H1 (cell line): ENCODE data around the gene ACCSL. TPM values are rescaled to one million over a fixed set of nuclear protein-coding genes. Genes with fewer than 3 reads are reported as not detected.

Experiments
- CTCF ChIA-PET: fragments of 300-600 bp; sonication (Branson Sonifier 250); formaldehyde crosslinking; loops from one replicate; lab custom pipeline; 2021; ENCODE audit not compliant: partially characterized antibody; lab: Charles Lee
- POLR2A ChIA-PET: fragments of 300-600 bp; sonication (Branson Sonifier 250); formaldehyde crosslinking; loops from one replicate; lab custom pipeline; 2021; ENCODE audit warnings: inconsistent platforms; ENCODE audit not compliant: partially characterized antibody; lab: Charles Lee
- DNase-seq, 2 experiments: peaks; one replicate each; pipeline versions ENCODE4 v3.0.0 to v3.0.0-alpha.2; 2010 to 2022; ENCODE audit warnings: low spot score in 2 of 2, low read depth in 1 of 2, mixed read lengths in 1 of 2
- FAIRE-seq: peaks from 2 replicates; lab custom pipeline; 2011; peaks lifted over from hg19 to GRCh38; lab: Jason Lieb, UNC
- H2AFZ ChIP-seq: 2 replicates; pipeline ENCODE4 v1.8.1; 2012; ENCODE audit warnings: low read length, inconsistent platforms
- H2AK5ac ChIP-seq: 2 replicates; pipeline ENCODE4 v1.6.1; 2013; ENCODE audit warnings: low read depth, low read length
- H2BK120ac ChIP-seq: replicated peaks from 2 replicates; pipeline ENCODE3; 2013; ENCODE audit warnings: low read depth, low read length, inconsistent platforms
- H2BK12ac ChIP-seq: 2 replicates; pipeline ENCODE4 v1.6.1; 2013; ENCODE audit warnings: low read depth, low read length
- H2BK15ac ChIP-seq: 2 replicates; pipeline ENCODE4 v1.6.1; 2013; ENCODE audit warnings: low read length
- H2BK20ac ChIP-seq: 2 replicates; pipeline ENCODE4 v1.6.1; 2013; ENCODE audit warnings: low read length
- H2BK5ac ChIP-seq: 2 replicates; pipeline ENCODE4 v1.6.1; 2013; ENCODE audit warnings: low read depth, low read length
- H3K14ac ChIP-seq: 2 replicates; pipeline ENCODE4 v1.6.1; 2013; ENCODE audit warnings: inconsistent platforms; ENCODE audit not compliant: insufficient read length
- H3K18ac ChIP-seq: 2 replicates; pipeline ENCODE4 v1.6.1; 2013; ENCODE audit warnings: low read length; ENCODE audit errors: extremely low read depth
- H3K23ac ChIP-seq: 2 replicates; pipeline ENCODE4 v1.6.1; 2013; ENCODE audit warnings: inconsistent platforms; ENCODE audit not compliant: insufficient read length
- H3K23me2 ChIP-seq: 2 replicates; pipeline ENCODE4 v1.6.1; 2013; ENCODE audit warnings: low read depth, low read length
- H3K27ac ChIP-seq: 2 replicates; pipeline ENCODE4 v1.6.1; 2011; ENCODE audit warnings: low read depth, low read length, inconsistent platforms
- H3K27me3 ChIP-seq, 4 experiments: replicated peaks in 1 of 4; 1 replicate in 1 of 4; 2 replicates in 3 of 4; pipeline versions ENCODE4 v1.6.1 to v1.8.1; 2011 to 2013; ENCODE audit warnings: low read length in 3 of 4, mild to moderate bottlenecking in 3 of 4, inconsistent platforms in 2 of 4, mixed read lengths in 2 of 4, moderate library complexity in 1 of 4; ENCODE audit not compliant: control insufficient read depth in 3 of 4, insufficient read depth in 3 of 4; ENCODE audit errors: extremely low read depth in 1 of 4
- H3K36me3 ChIP-seq, 4 experiments: 2 replicates each; pipeline versions ENCODE4 v1.6.1 to v1.8.1; 2011 to 2013; ENCODE audit warnings: mild to moderate bottlenecking in 4 of 4, low read length in 3 of 4, moderate library complexity in 2 of 4, control low read depth in 1 of 4, inconsistent platforms in 1 of 4; ENCODE audit not compliant: insufficient read depth in 4 of 4, control insufficient read depth in 2 of 4
- H3K4ac ChIP-seq: replicated peaks from 2 replicates; pipeline ENCODE3; 2013; ENCODE audit warnings: low read length, low read depth, mixed read lengths, inconsistent platforms; ENCODE audit not compliant: insufficient read length
- H3K4me1 ChIP-seq, 4 experiments: replicated peaks in 1 of 4; 1 replicate in 1 of 4; 2 replicates in 3 of 4; pipeline versions ENCODE4 v1.6.1 to v1.8.1; 2011 to 2013; ENCODE audit warnings: low read length in 3 of 4, inconsistent platforms in 2 of 4, mixed read lengths in 1 of 4; ENCODE audit not compliant: insufficient read depth in 4 of 4, control insufficient read depth in 3 of 4
- H3K4me2 ChIP-seq, 2 experiments: 2 replicates each; pipeline versions ENCODE4 v1.6.1 to v1.8.1; 2011 to 2013; ENCODE audit warnings: low read depth in 2 of 2, low read length in 2 of 2, control low read depth in 1 of 2, inconsistent platforms in 1 of 2, mild to moderate bottlenecking in 1 of 2; ENCODE audit not compliant: insufficient read depth in 1 of 2
- H3K4me3 ChIP-seq, 4 experiments: fragments of 200-600, 300-600 bp in 1 of 4; sonication (generic), shearing (Covaris generic), sonication (Bioruptor Twin) in 1 of 4; 2 replicates each; pipeline versions ENCODE4 v1.5.1 to v1.8.1; 2011 to 2016; ENCODE audit warnings: low read length in 4 of 4, low read depth in 3 of 4, control low read depth in 2 of 4, inconsistent platforms in 2 of 4, mild to moderate bottlenecking in 2 of 4, mixed read lengths in 1 of 4, moderate library complexity in 1 of 4; ENCODE audit not compliant: insufficient read depth in 2 of 4; ENCODE audit errors: extremely low read depth in 1 of 4
- H3K56ac ChIP-seq: replicated peaks from 2 replicates; pipeline ENCODE3; 2013; ENCODE audit warnings: low read depth, mild to moderate bottlenecking, mixed read lengths, low read length, inconsistent platforms; ENCODE audit not compliant: insufficient read length
- H3K79me1 ChIP-seq: 2 replicates; pipeline ENCODE4 v1.6.1; 2013; ENCODE audit warnings: low read depth, low read length, control low read depth
- H3K79me2 ChIP-seq, 2 experiments: 2 replicates each; pipeline versions ENCODE4 v1.6.1 to v1.8.1; 2012 to 2013; ENCODE audit warnings: low read length in 2 of 2, mild to moderate bottlenecking in 2 of 2, inconsistent platforms in 1 of 2; ENCODE audit not compliant: insufficient read depth in 2 of 2, control insufficient read depth in 1 of 2
- H3K9ac ChIP-seq, 4 experiments: replicated peaks in 1 of 4; 1 replicate in 1 of 4; 2 replicates in 3 of 4; pipeline versions ENCODE4 v1.6.1 to v1.8.1; 2011 to 2013; ENCODE audit warnings: low read depth in 3 of 4, low read length in 3 of 4, control low read depth in 2 of 4, mild to moderate bottlenecking in 2 of 4, moderate library complexity in 2 of 4, inconsistent platforms in 1 of 4; ENCODE audit errors: extremely low read depth in 1 of 4
- H3K9me3 ChIP-seq, 2 experiments: 2 replicates each; pipeline versions ENCODE4 v1.6.1 to v1.8.1; 2012 to 2013; ENCODE audit warnings: mild to moderate bottlenecking in 2 of 2, moderate library complexity in 2 of 2, control low read depth in 1 of 2, inconsistent platforms in 1 of 2, low read depth in 1 of 2, low read length in 1 of 2, mixed read lengths in 1 of 2; ENCODE audit not compliant: insufficient read depth in 2 of 2
- H4K20me1 ChIP-seq, 2 experiments: replicated peaks in 1 of 2; 2 replicates each; pipeline versions ENCODE3 to v1.8.1; 2011 to 2013; ENCODE audit warnings: inconsistent platforms in 2 of 2, low read length in 2 of 2, mild to moderate bottlenecking in 1 of 2; ENCODE audit not compliant: insufficient read depth in 2 of 2, control insufficient read depth in 1 of 2
- H4K5ac ChIP-seq: 2 replicates; pipeline ENCODE4 v1.6.1; 2013; ENCODE audit warnings: low read length, low read depth, mixed read lengths, inconsistent platforms; ENCODE audit not compliant: insufficient read length
- H4K8ac ChIP-seq: 2 replicates; pipeline ENCODE4 v1.8.0; 2013; ENCODE audit warnings: mild to moderate bottlenecking, moderate library complexity, low read length, inconsistent platforms; ENCODE audit not compliant: insufficient read depth; ENCODE audit errors: extremely low read depth
- H4K91ac ChIP-seq: replicated peaks from 2 replicates; pipeline ENCODE3; 2013; ENCODE audit warnings: low read length, mixed read lengths, inconsistent platforms; ENCODE audit not compliant: insufficient read length
- HDAC6 ChIP-seq: IDR thresholded peaks from one replicate; pipeline ENCODE4 v1.7.1; 2012; ENCODE audit warnings: low read depth, mild to moderate bottlenecking, inconsistent platforms, low read length, moderate library complexity
- KDM5A ChIP-seq: fragments of 200-600 bp; IDR thresholded peaks from 2 replicates; pipeline ENCODE4 v1.7.1; 2012; ENCODE audit warnings: mild to moderate bottlenecking, low read length, inconsistent platforms, mixed read lengths
- POU5F1 ChIP-seq: IDR thresholded peaks from 2 replicates; pipeline ENCODE4 v1.6.1; 2011; ENCODE audit warnings: low read depth, mild to moderate bottlenecking, low read length, moderate library complexity
- RXRA ChIP-seq: IDR thresholded peaks from 2 replicates; pipeline ENCODE4 v1.6.1; 2011; ENCODE audit warnings: low read depth, mild to moderate bottlenecking, low read length, moderate library complexity; ENCODE audit not compliant: insufficient read depth
- SAP30 ChIP-seq: fragments of 300-600 bp; sonication (generic); IDR thresholded peaks from 2 replicates; pipeline ENCODE4 v1.7.1; 2012; ENCODE audit warnings: low read length, moderate library complexity, mild to moderate bottlenecking, inconsistent platforms; ENCODE audit not compliant: insufficient read depth, insufficient replicate concordance
- SRF ChIP-seq: IDR thresholded peaks from 2 replicates; pipeline ENCODE4 v1.6.1; 2011; ENCODE audit warnings: mild to moderate bottlenecking, low read depth, low read length, moderate library complexity
- ZNF274 ChIP-seq: IDR thresholded peaks from 2 replicates; pipeline ENCODE4 v1.7.0; 2012; ENCODE audit warnings: low read length, borderline replicate concordance; ENCODE audit errors: extremely low read depth
- WGBS, 2 experiments: shearing (Covaris generic) in 1 of 2; methylation state at CpG; one replicate each; pipeline versions ENCODE4 v1.1.6 to v1.1.7; 2013 to 2015; ENCODE audit warnings: low lambda C conversion rate in 2 of 2, mixed read lengths in 2 of 2, inconsistent platforms in 1 of 2, low coverage in 1 of 2, missing lambda C conversion rate in 1 of 2; ENCODE audit not compliant: insufficient replicate concordance in 2 of 2, insufficient coverage in 1 of 2, insufficient read length in 1 of 2; ENCODE audit errors: extremely low coverage in 1 of 2, missing lambda C conversion rate in 1 of 2; 5-methylcytosine and 5-hydroxymethylcytosine counted together
- polyA plus RNA-seq, 7 experiments: library from polyadenylated mRNA; depleted of rRNA in 3 of 7; stranded (reverse) in 5 of 7; unstranded in 2 of 7; fragments of >200 nt in 5 of 7; fragments of 200-250 nt in 2 of 7; gene quantifications; 1 replicate in 5 of 7; 2 replicates in 1 of 7; 4 replicates in 1 of 7; pipeline versions ENCODE4 v1.2.1 to v1.2.3, GENCODE V29; 2011 to 2013; ENCODE audit warnings: missing spikeins in 2 of 7, mixed read lengths in 2 of 7
- total RNA-seq: library from RNA; stranded (reverse); fragmentation: NEBNext Ultra II Directional; extraction: Animal tissue kit (Norgen Biotek cat#: 25700); gene quantifications from 2 replicates; pipeline ENCODE4 v1.2.1, GENCODE V29; 2021
- TF ChIP-seq, protein P1 (sequence below): IDR thresholded peaks from 2 replicates; pipeline ENCODE4 v1.6.1; 2012; ENCODE audit warnings: inconsistent platforms
- TF ChIP-seq, protein P2 (sequence below): IDR thresholded peaks from 2 replicates; pipeline ENCODE4 v1.6.1; 2012; ENCODE audit warnings: inconsistent platforms

ACCSL gene
- total and polyA plus RNA-seq, 2 of the 8 experiments (the other 6 are each of a cell fraction or from before 2014, with no cell fraction given) = not detected

DNA sequence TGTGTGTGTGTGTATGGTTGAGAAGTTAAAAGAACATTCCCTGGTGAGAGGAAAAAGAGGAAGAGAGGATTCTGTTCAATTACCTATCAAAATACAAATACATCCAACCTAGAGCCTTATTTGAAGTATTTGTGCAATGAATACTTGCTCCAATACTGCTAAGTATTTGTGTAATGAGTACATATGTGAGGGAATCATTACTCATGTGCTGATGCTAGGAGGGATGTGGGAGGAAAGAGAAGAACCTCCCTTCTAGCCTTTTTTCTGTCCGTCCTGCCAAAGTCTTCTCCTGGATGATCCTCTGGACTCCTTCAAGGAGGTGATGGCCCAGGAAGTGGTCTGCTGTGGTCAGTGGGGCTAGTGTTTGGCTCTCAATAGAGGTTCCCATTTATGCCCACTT is 36.0 kb upstream of the ACCSL start:
- no peaks in the 10 kb centered on the region for H3K23me2 ChIP-seq
- no peak overlapping the region for H3K27ac ChIP-seq
- H2BK12ac ChIP-seq = no peak overlapping the region
- POLR2A ChIA-PET = no interaction called here
- no peaks in the 10 kb centered on the region for H4K20me1 ChIP-seq
- H3K9ac ChIP-seq = no peak overlapping the region
- no peak overlapping the region for H2AFZ ChIP-seq
- H4K5ac ChIP-seq = no peak overlapping the region
- H4K91ac ChIP-seq = no peak overlapping the region
- no peak overlapping the region for H2BK15ac ChIP-seq
- CTCF ChIA-PET = interaction anchor here (1.0 to 1.3 kb wide), 2 partner anchors 62 to 160 kb away, joined by 3 read pairs; no protein-coding TSS in a partner anchor
- DNase-seq (no peak), FAIRE-seq (no peak)
- H3K79me2 ChIP-seq = no peaks in the 10 kb centered on the region
- H3K4ac ChIP-seq = no peak overlapping the region
- H3K36me3 ChIP-seq = no peaks in the 10 kb centered on the region
- H3K27me3 ChIP-seq = no peaks in the 10 kb centered on the region; a peak in 1 of 7 replicates
- no peak overlapping the region for H2AK5ac ChIP-seq
- H3K23ac ChIP-seq = no peak overlapping the region
- TF ChIP-seq RXRA (no peak), KDM5A (no peak), ZNF274 (no peak), POU5F1 (no peak), SRF (no peak), HDAC6 (no peak), SAP30 (no peak)
- TF ChIP-seq, protein P1, sequence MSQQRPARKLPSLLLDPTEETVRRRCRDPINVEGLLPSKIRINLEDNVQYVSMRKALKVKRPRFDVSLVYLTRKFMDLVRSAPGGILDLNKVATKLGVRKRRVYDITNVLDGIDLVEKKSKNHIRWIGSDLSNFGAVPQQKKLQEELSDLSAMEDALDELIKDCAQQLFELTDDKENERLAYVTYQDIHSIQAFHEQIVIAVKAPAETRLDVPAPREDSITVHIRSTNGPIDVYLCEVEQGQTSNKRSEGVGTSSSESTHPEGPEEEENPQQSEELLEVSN = no peak
- TF ChIP-seq, protein P2, sequence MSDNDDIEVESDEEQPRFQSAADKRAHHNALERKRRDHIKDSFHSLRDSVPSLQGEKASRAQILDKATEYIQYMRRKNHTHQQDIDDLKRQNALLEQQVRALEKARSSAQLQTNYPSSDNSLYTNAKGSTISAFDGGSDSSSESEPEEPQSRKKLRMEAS = no peak
- H3K9me3 ChIP-seq = no peaks in the 10 kb centered on the region
- H3K4me2 ChIP-seq = no peak overlapping the region
- WGBS, 2 experiments = 100% methylated on average over 1 of the region's 1 CpG; no CpG with 5 or more reads in 1 of the 2 experiments
- H3K4me1 ChIP-seq = no peaks in the 10 kb centered on the region
- no peak overlapping the region for H2BK120ac ChIP-seq
- no peak overlapping the region for H3K18ac ChIP-seq
- H2BK20ac ChIP-seq = no peak overlapping the region
- no peaks in the 10 kb centered on the region for H3K79me1 ChIP-seq
- no peak overlapping the region for H3K56ac ChIP-seq
- H3K14ac ChIP-seq = no peak overlapping the region
- no peak overlapping the region for H4K8ac ChIP-seq
- H2BK5ac ChIP-seq = no peak overlapping the region
- no peak overlapping the region for H3K4me3 ChIP-seq
